CMK (cell line): Measurements from ENCODE around the gene IGF1R.

ENCODE experiments used
- DNase-seq: peaks from one replicate; pipeline ENCODE4 v3.0.0-alpha.2; 2010; ENCODE audit warnings: low read depth

The IGF1R gene

DNA sequence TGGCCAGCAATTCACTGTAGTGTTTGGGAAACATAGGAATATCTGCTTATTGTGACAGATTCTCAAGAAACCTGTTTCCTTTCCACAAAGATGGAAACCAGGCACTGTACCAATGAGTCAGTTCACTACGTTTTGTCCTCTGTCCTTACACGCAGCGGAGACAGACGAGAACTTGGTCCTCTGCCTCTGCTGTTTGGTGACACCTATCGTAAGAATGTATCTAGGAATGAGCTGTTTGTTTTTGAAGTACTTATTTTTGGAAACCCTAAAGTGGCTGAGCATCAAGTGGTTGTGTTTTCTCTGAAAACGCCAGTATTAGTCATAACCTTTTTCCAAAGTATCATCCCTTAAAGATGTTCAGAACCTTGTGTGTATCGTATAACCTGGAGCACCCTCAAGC is 266.3 kb downstream of the IGF1R start:
- DNase-seq, result no peak

- DNase-seq, result no peak
Observed at GRCh38 chr15:98916826-98917225, 268.5 kb downstream of the IGF1R start.

DNA sequence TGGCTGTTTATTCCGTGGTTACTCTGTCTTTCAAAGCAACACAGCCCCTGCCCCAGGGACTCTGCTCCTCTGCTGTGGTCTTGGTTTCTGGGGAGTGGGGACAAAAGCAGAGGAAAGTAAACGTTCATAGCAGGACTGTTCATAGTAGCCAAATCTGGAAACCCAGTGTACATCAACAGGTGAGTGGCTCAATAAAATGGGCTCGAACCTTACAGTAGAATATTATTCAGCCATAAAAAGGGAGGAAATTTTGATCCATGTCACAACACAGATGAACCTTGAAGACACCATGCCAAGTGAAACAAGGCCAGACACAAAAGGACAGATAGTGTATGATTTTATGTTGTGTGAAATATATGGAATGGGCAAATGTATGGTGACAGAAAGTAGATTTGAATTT is 269.1 kb downstream of the IGF1R start:
- no peak for DNase-seq

GRCh38 chr15:98920091-98920880 is 271.9 kb downstream of the IGF1R start:
- no peak for DNase-seq

DNA sequence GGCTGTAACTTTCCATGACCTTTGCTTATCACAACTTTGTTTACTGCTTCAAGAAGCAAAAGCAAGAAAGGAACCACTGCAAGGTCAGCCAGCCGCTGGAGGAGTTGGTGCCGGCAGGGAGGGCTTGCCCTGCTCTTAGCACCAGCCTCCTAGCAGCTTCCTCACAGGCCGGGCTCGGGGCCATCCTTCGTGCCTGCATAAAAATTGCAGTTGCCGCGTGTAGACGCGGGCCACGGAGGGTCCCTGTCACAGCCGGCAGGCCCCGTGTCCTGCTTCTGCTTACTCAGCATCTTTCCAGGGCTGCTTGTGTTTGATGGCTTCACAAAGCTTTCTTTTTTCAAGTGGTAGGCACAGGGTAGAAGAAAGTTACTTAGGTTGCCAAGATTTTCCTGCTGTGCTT is 274.8 kb downstream of the IGF1R start:
- DNase-seq, result no peak

DNA sequence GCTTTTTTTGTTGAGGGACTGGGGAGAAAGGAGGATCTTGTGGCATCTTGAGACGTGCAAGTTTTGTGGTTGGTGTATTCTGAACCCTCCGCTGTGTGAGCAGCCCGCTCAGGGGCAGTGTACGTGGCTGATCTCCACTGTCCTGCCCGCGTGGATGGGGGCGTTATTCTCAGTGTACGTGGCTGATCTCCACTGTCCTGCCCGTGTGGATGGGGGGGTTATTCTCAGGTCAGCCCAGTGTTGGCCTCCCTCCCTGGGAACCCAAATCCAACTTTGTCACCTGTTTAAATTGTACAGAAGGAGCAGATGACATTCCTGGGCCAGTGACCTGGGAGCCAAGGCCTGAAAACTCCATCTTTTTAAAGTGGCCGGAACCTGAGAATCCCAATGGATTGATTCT is 275.2 kb downstream of the IGF1R start:
- no peak for DNase-seq

- no peak for DNase-seq
Observed at GRCh38 chr15:98924401-98925049, 276.2 kb downstream of the IGF1R start.

DNA sequence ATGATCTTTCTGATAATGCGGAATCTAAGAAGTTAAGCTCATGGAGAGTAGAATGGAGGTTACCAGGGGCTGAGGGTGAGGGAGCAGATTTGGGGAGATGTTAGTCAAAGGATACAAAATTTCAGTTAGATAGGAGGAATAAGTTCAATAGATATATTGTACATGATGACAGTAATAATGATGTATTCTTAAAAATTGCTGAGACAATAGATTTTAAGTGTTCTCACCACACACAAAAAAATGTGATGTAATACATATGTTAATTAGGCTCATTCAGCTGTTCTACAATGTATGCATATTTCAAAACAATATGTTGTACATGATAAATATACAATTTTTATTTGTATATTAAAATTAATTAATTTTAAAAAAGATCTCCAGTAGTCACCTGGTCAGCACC is 277.9 kb downstream of the IGF1R start:
- DNase-seq, result no peak

DNA sequence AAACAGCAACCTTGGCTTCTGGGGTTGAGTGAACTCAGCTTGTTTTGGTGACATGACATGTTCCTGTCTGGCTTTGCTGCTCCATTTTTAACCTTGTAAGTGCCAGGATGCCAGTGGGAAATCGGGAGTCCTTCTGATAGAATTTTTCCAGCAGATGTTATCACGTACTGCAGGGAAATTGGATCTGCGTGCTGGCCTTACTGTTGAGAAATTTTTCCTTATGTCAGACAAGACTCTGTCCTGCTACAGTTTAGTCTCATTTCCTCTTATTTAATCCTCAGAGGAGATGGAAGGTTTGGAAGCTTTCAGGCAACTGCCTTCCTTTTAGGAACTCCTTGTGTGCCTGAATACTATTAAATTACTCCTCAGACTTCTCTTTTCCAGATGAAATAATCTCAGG is 278.7 kb downstream of the IGF1R start:
- DNase-seq, result no peak

DNA sequence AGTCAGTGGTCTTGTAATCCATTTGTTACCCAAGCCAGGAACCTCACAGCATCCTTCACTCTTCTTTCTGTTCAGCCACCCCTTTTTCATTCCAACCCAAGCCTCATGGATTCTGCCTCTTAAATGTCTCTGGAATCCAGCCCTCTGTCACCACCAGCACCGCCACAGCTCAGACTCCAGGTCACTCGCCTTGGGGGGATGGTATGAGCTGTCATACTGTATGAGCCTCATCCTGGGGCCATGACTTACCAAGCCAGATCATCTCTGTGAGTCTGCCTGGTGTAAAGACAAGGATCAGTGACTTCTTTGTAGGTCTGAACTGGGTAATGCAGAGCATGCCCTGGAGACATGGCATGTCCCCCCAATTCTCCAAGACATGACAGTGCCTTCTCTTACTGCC is 279.7 kb downstream of the IGF1R start:
- no peak for DNase-seq

GRCh38 chr15:98930576-98930975 is 282.2 kb downstream of the IGF1R start:
- DNase-seq, result no peak

DNA sequence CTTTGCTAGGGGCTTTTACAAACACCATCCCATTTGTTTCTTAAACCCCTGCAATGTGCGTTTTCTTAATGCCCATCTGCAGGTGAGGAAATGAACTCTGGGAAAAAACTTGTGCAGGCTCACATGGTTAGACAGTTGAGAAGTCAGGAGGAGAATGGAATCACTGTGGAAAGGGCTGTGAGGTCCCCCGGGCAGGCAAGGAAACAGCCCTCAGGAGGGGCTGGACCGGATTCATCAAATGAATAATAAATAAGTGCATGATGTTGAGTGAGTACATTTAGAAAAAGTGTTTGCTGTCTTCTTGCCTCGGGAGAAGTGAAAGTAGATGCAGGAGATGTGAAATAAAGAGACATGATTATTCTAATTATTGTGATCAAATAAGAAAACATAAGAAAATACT is 282.7 kb downstream of the IGF1R start:
- DNase-seq, result no peak

GRCh38 chr15:98933406-98933805 is 285.1 kb downstream of the IGF1R start:
- DNase-seq, result no peak

GRCh38 chr15:98935736-98936135 is 287.4 kb downstream of the IGF1R start:
- DNase-seq, result no peak

GRCh38 chr15:98937413-98938104 is 289.2 kb downstream of the IGF1R start:
- DNase-seq, result no peak

DNA sequence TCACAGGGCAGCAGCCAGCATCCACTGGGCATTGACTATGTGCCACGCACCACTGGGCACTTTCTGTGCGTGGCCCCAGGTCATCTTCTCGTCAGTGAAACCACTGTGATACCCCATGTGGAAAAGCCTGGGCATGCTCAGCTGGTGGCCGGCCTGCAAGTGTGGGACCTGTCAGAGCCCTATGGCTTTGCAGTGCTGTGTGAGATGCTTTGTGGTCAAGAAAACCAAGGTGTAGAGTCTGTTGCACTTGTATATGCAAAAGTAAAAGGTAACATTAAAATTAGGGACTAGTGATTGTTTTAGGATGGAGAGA is 289.7 kb downstream of the IGF1R start:
- DNase-seq, result no peak

DNA sequence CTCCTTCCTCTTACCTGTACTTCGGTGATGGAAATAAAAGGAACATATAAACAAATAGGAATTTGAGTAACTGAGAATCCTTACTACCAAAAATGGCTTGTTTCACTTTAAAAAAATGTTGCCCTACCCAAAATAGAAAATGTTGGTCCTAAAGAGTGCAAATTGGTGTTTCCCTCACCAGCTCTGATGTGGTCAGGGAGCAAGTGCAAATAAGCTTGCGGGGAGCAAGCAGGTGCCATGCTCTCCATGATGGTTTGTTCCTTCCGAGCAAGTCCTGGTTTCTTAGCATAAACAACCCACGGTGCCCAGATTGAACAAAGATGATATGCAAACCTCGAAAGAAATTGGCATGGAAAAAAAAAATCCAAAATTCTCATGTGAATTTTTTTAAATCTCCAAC is 290.5 kb downstream of the IGF1R start:
- DNase-seq, result no peak

DNA sequence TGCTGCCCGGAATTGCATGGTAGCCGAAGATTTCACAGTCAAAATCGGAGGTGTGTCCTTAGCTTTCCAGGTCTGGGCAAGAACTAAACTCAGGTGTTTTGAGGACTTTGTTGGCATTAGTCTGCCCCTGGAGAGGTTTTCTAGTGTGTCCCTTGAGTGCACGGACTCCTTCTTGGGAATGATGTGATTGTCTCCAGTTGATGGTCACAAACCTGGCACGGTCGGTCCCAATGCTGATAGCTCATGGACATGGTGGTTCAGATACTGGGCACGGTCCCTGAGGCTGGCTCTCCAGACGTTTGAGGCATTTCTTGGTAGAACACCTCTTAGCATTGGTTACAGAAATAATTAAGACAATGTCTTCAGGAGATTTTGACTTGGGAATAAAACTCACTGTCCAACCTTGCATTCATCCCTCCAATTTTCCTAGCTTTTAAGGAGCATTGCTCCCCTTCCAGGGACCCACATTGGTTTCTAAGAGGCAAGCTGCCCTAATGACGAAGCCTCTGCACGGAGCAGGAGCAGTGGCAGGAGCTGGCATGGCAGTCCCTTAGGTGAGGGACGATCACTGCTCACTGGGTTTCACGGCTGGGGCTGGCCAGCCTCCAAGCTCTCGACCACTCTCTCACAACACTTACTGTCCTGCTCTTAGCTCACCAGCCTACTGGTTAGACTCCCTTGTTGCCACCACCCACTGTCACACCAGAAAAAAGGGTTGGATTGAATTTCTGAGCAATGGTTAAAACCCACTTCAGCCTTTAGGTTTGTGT is 291.2 kb downstream of the IGF1R start:
- no peak for DNase-seq

DNA sequence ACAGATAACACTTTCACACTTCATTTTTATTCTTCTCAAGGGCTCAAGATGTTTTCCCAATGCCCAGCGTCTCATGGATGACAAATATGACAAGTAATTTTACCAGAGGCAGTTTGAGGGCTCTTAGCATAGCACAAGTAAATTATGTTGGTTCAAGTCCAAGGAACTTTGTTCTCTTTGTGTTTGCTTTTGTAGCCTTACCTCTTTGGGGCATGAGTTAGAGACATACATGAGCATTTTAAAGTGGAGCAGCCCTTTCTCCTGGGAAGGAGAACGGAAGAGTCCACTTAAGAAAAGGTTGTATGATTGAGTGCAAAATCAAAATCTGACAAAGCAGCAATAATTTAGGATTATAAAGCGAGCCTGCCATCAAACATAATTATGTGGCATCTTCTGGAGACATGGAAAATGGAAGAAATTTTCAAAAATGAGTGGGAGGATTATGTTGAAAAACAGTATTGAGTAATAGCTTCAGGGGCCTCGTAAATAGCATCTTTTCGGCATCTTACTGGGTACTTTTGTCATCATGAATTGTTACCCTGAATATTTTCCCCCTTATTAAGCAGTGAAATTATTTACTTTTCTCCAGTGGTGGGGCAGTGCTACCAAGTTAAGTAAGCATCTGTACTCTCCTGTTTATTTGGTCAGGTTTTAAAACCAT is 293.4 kb downstream of the IGF1R start:
- DNase-seq, result no peak

DNA sequence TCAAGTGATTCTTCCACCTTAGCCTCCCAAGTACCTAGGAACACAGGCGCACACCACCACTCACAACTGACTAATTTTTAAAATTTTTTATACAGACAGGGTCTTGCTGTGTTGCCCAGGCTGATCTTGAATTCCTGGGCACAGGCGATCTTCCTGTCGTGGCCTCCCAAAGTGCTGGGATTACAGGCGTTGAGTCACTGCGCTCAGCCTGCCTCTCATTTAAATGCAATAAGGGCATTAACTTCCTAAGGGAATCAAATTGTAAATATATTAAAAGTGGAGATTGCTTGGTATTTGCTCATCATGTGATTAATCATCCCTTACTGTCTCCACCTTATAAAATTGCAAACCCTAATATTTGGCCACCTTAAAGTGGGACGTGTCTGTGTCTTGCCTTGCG is 294.1 kb downstream of the IGF1R start:
- no peak for DNase-seq

- DNase-seq, result no peak
Observed at GRCh38 chr15:98943051-98943508, 294.7 kb downstream of the IGF1R start.

GRCh38 chr15:98943601-98944151 is 295.3 kb downstream of the IGF1R start:
- no peak for DNase-seq
